GM12872 (cell line): Measurements from ENCODE around the gene NOSIP.

Experiments
- CTCF ChIP-seq: IDR thresholded peaks from 3 replicates; pipeline ENCODE4 v1.5.1; 2011; ENCODE audit warnings: low read depth, mild to moderate bottlenecking, low read length, moderate library complexity; ENCODE audit not compliant: insufficient read depth

NOSIP gene

GRCh38 chr19:49565261-49565660, 15.1 kb downstream of the NOSIP start:
- TF ChIP-seq CTCF: no peak

- no peak for TF ChIP-seq CTCF
These were observed 15.7 kb downstream of the NOSIP start for GRCh38 chr19:49564616-49565045.

GRCh38 chr19:49560358-49560900, 19.9 kb downstream of the NOSIP start:
- TF ChIP-seq CTCF: no peak

- no peak for TF ChIP-seq CTCF
These were observed 20.4 kb downstream of the NOSIP start for GRCh38 chr19:49559928-49560327.

- TF ChIP-seq CTCF: no peak
These were observed 20.9 kb downstream of the NOSIP start for GRCh38 chr19:49559443-49559842.

GRCh38 chr19:49558591-49558990, 21.8 kb downstream of the NOSIP start:
- no peak for TF ChIP-seq CTCF

- TF ChIP-seq CTCF: no peak
These were observed 22.6 kb downstream of the NOSIP start for GRCh38 chr19:49557641-49558325.
